K562 (cell line): ENCODE measurements around the gene SGMS1. TPM values are rescaled to one million over a fixed set of nuclear protein-coding genes. Genes with fewer than 3 reads are reported as not detected.
A peak's percentile ranks its signal among the peaks of the same experiment; 100 is the strongest.

Experiments used
- ATAC-seq: fragments of 200-7000 bp; cut with Tn5 transposase; 3 replicates; pipeline ENCODE4 v1.9.1; 2020; ENCODE audit warnings: moderate library complexity
- BruUV-seq: library from RNA; stranded (reverse); fragments of 400-500 nt; replicated peaks from 2 replicates; lab custom pipeline; 2021; lab: Mats Ljungman, UMichigan
- CTCF ChIA-PET: fragments of 300-600 bp; formaldehyde crosslinking; extraction: SDS; loops from one replicate; lab custom pipeline; 2021; ENCODE audit warnings: low intra/inter-chr PET ratio; lab: Yijun Ruan, JAX
- POLR2A ChIA-PET: fragments of 300-600, 350-650 bp; sonication (Branson Sonifier 250); formaldehyde crosslinking; extraction: SDS; loops from one replicate; lab custom pipeline; 2021; ENCODE audit warnings: antibody characterized with exemption, inconsistent platforms; lab: Yijun Ruan, JAX
- DNase-seq, 4 experiments: peaks; one replicate each; pipeline versions ENCODE4 v3.0.0 to v3.0.0-alpha.2; 2011 to 2018; ENCODE audit warnings: low spot score in 3 of 4, mixed read lengths in 3 of 4; ENCODE audit errors: extremely low read depth in 1 of 4
- FAIRE-seq: peaks from 2 replicates; lab custom pipeline; 2011; peaks lifted over from hg19 to GRCh38; lab: Jason Lieb, UNC
- H2AFZ ChIP-seq: 2 replicates; pipeline ENCODE4 v1.6.0; 2011; ENCODE audit warnings: low read depth, low read length, control low read depth, inconsistent platforms
- H3K27ac ChIP-seq: fragments of 200-600 bp; 3 replicates; pipeline ENCODE4 v1.8.0; 2011; ENCODE audit warnings: low read depth, mild to moderate bottlenecking, control low read depth, inconsistent platforms, low read length, moderate library complexity, mixed read lengths; ENCODE audit errors: extremely low read depth
- H3K27me3 ChIP-seq, 2 experiments: fragments of 300-600 bp in 1 of 2; 2 replicates in 1 of 2; 3 replicates in 1 of 2; pipeline versions ENCODE4 v1.6.0 to v1.8.0; 2011; ENCODE audit warnings: inconsistent platforms in 2 of 2, low read length in 2 of 2, mild to moderate bottlenecking in 1 of 2, mixed read lengths in 1 of 2, moderate library complexity in 1 of 2; ENCODE audit not compliant: control insufficient read depth in 2 of 2, insufficient read depth in 2 of 2
- H3K36me3 ChIP-seq: fragments of 300-600 bp; 3 replicates; pipeline ENCODE4 v1.8.0; 2011; ENCODE audit warnings: mild to moderate bottlenecking, low read length, inconsistent platforms; ENCODE audit not compliant: control insufficient read depth, insufficient read depth
- H3K4me1 ChIP-seq, 2 experiments: fragments of 200-600 bp in 1 of 2; replicated peaks in 1 of 2; 2 replicates in 1 of 2; 3 replicates in 1 of 2; pipeline versions ENCODE4 v1.5.1 to v1.8.0; 2011; ENCODE audit warnings: inconsistent platforms in 2 of 2, low read length in 2 of 2, mild to moderate bottlenecking in 1 of 2, mixed read lengths in 1 of 2, moderate library complexity in 1 of 2; ENCODE audit not compliant: control insufficient read depth in 2 of 2, insufficient read depth in 2 of 2
- H3K4me2 ChIP-seq: 2 replicates; pipeline ENCODE4 v1.6.1; 2011; ENCODE audit warnings: low read length, control low read depth, inconsistent platforms, mixed read lengths; ENCODE audit not compliant: insufficient read depth
- H3K4me3 ChIP-seq: fragments of 200-600 bp; sonication (generic), shearing (Covaris generic); 2 replicates; pipeline ENCODE4 v1.5.1; 2016; ENCODE audit warnings: control low read depth, inconsistent platforms
- H3K79me2 ChIP-seq: fragments of 200-600 bp; 3 replicates; pipeline ENCODE4 v1.8.0; 2011; ENCODE audit warnings: low read length, inconsistent platforms; ENCODE audit not compliant: control insufficient read depth, insufficient read depth
- H3K9ac ChIP-seq, 2 experiments: 2 replicates each; pipeline versions ENCODE4 v1.6.0 to v1.6.1; 2011; ENCODE audit warnings: low read depth in 2 of 2, low read length in 2 of 2, control low read depth in 1 of 2, inconsistent platforms in 1 of 2, mild to moderate bottlenecking in 1 of 2, mixed read lengths in 1 of 2; ENCODE audit not compliant: insufficient read depth in 1 of 2
- H3K9me1 ChIP-seq: one replicate; pipeline ENCODE4 v1.6.0; 2011; ENCODE audit warnings: inconsistent platforms, mild to moderate bottlenecking, low read length, moderate library complexity; ENCODE audit not compliant: control insufficient read depth, insufficient read depth
- H3K9me3 ChIP-seq: replicated peaks from 2 replicates; pipeline ENCODE4 v1.5.1; 2011; ENCODE audit warnings: low read depth, low read length, inconsistent platforms; ENCODE audit not compliant: control insufficient read depth, insufficient read depth
- H4K20me1 ChIP-seq: replicated peaks from 2 replicates; pipeline ENCODE4 v1.6.1; 2011; ENCODE audit warnings: low read length, inconsistent platforms, mixed read lengths; ENCODE audit not compliant: control insufficient read depth, insufficient read depth
- CEBPB ChIP-seq: fragments of 450-650 bp; IDR thresholded peaks from 2 replicates; pipeline ENCODE4 v1.6.1; 2016; ENCODE audit warnings: missing genetic modification characterization, missing compliant biosample characterization
- CEBPG ChIP-seq, 3 experiments: fragments of 200-800 bp in 1 of 3; sonication (Bioruptor generic) in 1 of 3; sonication (generic) in 1 of 3; formaldehyde crosslinking in 1 of 3; IDR thresholded peaks in 2 of 3; conservative IDR thresholded peaks in 1 of 3; 2 replicates each; pipeline versions ENCODE4 v1.6.1 to v1.8.0; 2016 to 2022; ENCODE audit warnings: missing compliant biosample characterization in 2 of 3, missing genetic modification characterization in 2 of 3, mild to moderate bottlenecking in 1 of 3, missing genetic modification reagents in 1 of 3
- E2F1 ChIP-seq: sonication (generic); formaldehyde crosslinking; IDR thresholded peaks from 2 replicates; pipeline ENCODE4 v1.8.1; 2023; ENCODE audit warnings: mild to moderate bottlenecking, missing genetic modification reagents, moderate library complexity
- HMGN3 ChIP-seq: IDR thresholded peaks from 2 replicates; pipeline ENCODE4 v1.6.1; 2011; ENCODE audit warnings: borderline replicate concordance, low read depth, mild to moderate bottlenecking, mixed read lengths, low read length; ENCODE audit not compliant: insufficient read length; ENCODE audit errors: extremely low read depth
- MTA2 ChIP-seq: fragments of 450-650 bp; IDR thresholded peaks from 2 replicates; pipeline ENCODE4 v1.6.1; 2016; ENCODE audit warnings: low read depth
- RBBP5 ChIP-seq: fragments of 200-600 bp; sonication (generic); IDR thresholded peaks from 2 replicates; pipeline ENCODE4 v1.6.1; 2012; ENCODE audit warnings: borderline replicate concordance, mild to moderate bottlenecking, low read length, control low read depth, inconsistent platforms; ENCODE audit not compliant: insufficient read depth, poor library complexity, severe bottlenecking
- SMAD3 ChIP-seq: fragments of 450-650 bp; formaldehyde crosslinking; conservative IDR thresholded peaks from 2 replicates; pipeline ENCODE4 v1.4.0; 2020; ENCODE audit warnings: mild to moderate bottlenecking
- TRIM24 ChIP-seq, 2 experiments: fragments of 450-650 bp; IDR thresholded peaks; 2 replicates each; pipeline ENCODE4 v1.6.1; 2016
- TSHZ1 ChIP-seq: fragments of 250-450 bp; sonication (Bioruptor Pico); IDR thresholded peaks from 2 replicates; pipeline ENCODE4 v1.4.0; 2020; ENCODE audit warnings: mild to moderate bottlenecking, moderate library complexity
- XRCC4 ChIP-seq: IDR thresholded peaks from one replicate; pipeline ENCODE4 v1.6.1; 2011; ENCODE audit not compliant: insufficient read depth, insufficient read length; ENCODE audit errors: extremely low read depth
- ZMIZ1 ChIP-seq, 2 experiments: fragments of 150-350 bp in 1 of 2; IDR thresholded peaks; 2 replicates each; pipeline ENCODE4 v1.6.1; 2012 to 2016; ENCODE audit warnings: low read depth in 2 of 2, low read length in 2 of 2, mild to moderate bottlenecking in 1 of 2, moderate library complexity in 1 of 2
- ZNF507 ChIP-seq: conservative IDR thresholded peaks from 2 replicates; pipeline ENCODE4 v1.6.1; 2017; ENCODE audit warnings: missing genetic modification characterization, missing compliant biosample characterization
- ZSCAN29 ChIP-seq: fragments of 450-650 bp; IDR thresholded peaks from 2 replicates; pipeline ENCODE4 v1.6.1; 2017
- WGBS: fragments of 100-300 bp; shearing (Covaris generic); methylation state at CpG from one replicate; pipeline ENCODE4 v1.1.6; 2016; ENCODE audit warnings: low coverage, mixed read lengths; ENCODE audit not compliant: insufficient coverage; ENCODE audit errors: missing lambda C conversion rate; 5-methylcytosine and 5-hydroxymethylcytosine counted together
- in situ Hi-C: fragments of 300-500 bp; cut with MboI; formaldehyde crosslinking; loops from 4 replicates; pipeline ENCODE4 v1.15.0; 2018; ENCODE audit warnings: inconsistent platforms, mixed read lengths
- intact Hi-C: fragments of 100-400 bp; cut with micrococcal nuclease; formaldehyde crosslinking; loops from 2 replicates; pipeline ENCODE4 v1.14.2; 2022
- polyA plus RNA-seq, 8 experiments: library from polyadenylated mRNA; depleted of rRNA in 4 of 8; stranded (reverse) in 5 of 8; unstranded in 3 of 8; fragments of >200 nt; fragmentation: Nextera tagmentation in 2 of 8; fragmentation: Illumina TruSeq in 1 of 8; extraction: Ambion mirVana in 2 of 8; extraction: Trizol in 1 of 8; gene quantifications; 2 replicates each; pipeline versions ENCODE4 v1.2.1 to v1.2.3, GENCODE V29; 2011 to 2014; ENCODE audit warnings: inconsistent platforms in 1 of 8, missing spikeins in 1 of 8
- total RNA-seq, 7 experiments: library from RNA; depleted of rRNA in 6 of 7; stranded (reverse); fragments of >200 nt in 6 of 7; fragmentation: Illumina TruSeq in 2 of 7; extraction: Trizol in 2 of 7; gene quantifications; 2 replicates each; pipeline versions ENCODE4 v1.2.1 to v1.2.3, GENCODE V29; 2011 to 2021; ENCODE audit warnings: low replicate concordance in 1 of 7

Gene SGMS1
- total and polyA plus RNA-seq, 9 of the 15 experiments (the other 6 are each of a cell fraction or from before 2014, with no cell fraction given): 22.6 to 232 (median 82.2) TPM

DNA sequence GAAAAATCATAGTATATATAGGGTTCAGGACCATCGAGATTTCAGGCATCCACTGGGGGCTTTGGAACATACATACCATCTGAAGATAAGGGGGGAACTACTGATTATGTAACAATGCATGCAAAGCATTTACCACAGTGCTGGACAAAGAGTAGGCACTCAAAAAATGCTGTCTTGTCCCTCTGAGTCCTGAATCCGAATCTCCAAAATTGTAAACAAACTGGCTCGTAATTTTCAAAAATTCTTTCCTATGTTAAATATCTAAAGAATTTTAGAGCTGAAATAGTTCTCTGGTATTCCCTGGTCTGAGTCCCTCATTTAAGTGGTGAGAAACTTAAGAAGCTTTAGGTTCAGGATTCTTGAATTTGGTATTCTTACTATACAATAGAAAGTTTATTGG, 204.7 kb downstream of the SGMS1 start:
- intact Hi-C loops (loop anchor here (2.0 to 5.0 kb wide), 5 partner anchors 83 to 206 kb away; no protein-coding TSS in a partner anchor), in situ Hi-C loops (no loop called here)
- Histone ChIP-seq H3K9me3 (no peaks in the 10 kb centered on the region), H3K4me1 (peaks cover 6 to 34% of the 10 kb centered on the region in 2 experiments), H3K27me3 (no peaks in the 10 kb centered on the region), H3K27ac (peak overlapping the region; percentile 75; the same call in 2 of the 3 replicates), H3K79me2 (peaks cover 77% of the 10 kb centered on the region), H4K20me1 (peaks cover 3% of the 10 kb centered on the region; the same call in 1 of the 2 replicates), H3K4me2 (peak overlapping the region; percentile 45; the same call in 1 of the 2 replicates), H3K9me1 (no peaks in the 10 kb centered on the region), H3K36me3 (peaks cover 6% of the 10 kb centered on the region), H2AFZ (no peak overlapping the region), H3K4me3 (no peak overlapping the region), H3K9ac (peak overlapping the region in 1 of 2 experiments; percentile 70; a peak in 1 of 4 replicates)
- WGBS: 47% methylated on average over 3 of the region's 3 CpGs
- FAIRE-seq (no peak), DNase-seq (no peak), ATAC-seq (no peak)
- BruUV-seq: no TSS peak
- POLR2A ChIA-PET: interaction anchor here (0.8 kb wide), 1 partner anchor 105 kb away, joined by 3 read pairs; no protein-coding TSS in a partner anchor
- CTCF ChIA-PET: interaction anchor here (1.1 kb wide), 1 partner anchor 127 kb away, joined by 4 read pairs; no protein-coding TSS in a partner anchor
- TF ChIP-seq HMGN3 (no peak), MTA2 (no peak), RBBP5 (no peak), XRCC4 (no peak), ZSCAN29 (no peak), ZNF507 (tag) (no peak), ZMIZ1 (IDR thresholded peaks at IDR 0.05; ENCODE audit: low read depth in 2 of 2, low read length in 2 of 2) (no peak), E2F1 (CRISPR knock-in tag) (no peak), SMAD3 (CRISPR knock-in tag) (no peak), CEBPB (tag) (no peak), TSHZ1 (CRISPR knock-in tag) (no peak), CEBPG (CRISPR knock-in tag; IDR thresholded peaks at IDR 0.05) (no peak), CEBPG (tag; conservative IDR thresholded peaks at IDR 0.05 in 1 of 2, IDR thresholded peaks at IDR 0.05 in 1 of 2) (no peak), TRIM24 (IDR thresholded peaks at IDR 0.05) (no peak)
